ENCODE results near the gene PIP4K2B.
"Not testable (repeated sequence)": the region's sequence is repeated elsewhere in the genome, so short reads cannot be mapped to it uniquely, and the experiment has no call there.

PIP4K2B gene

GRCh38 chr17:38787999-38788398, 11.4 kb downstream of the PIP4K2B start:
- H3K27ac ChIP-seq (ENCODE audit: low read length, poor library complexity, severe bottlenecking); H3K23ac ChIP-seq (ENCODE audit: low read length in 2 of 2); H3K4ac ChIP-seq (ENCODE audit: low read depth in 1 of 2, low read length in 2 of 2); H2AFZ ChIP-seq (ENCODE audit: low read depth, low read length); H3K18ac ChIP-seq (ENCODE audit: low read depth in 1 of 2, low read length in 2 of 2); H3K4me3 ChIP-seq (ENCODE audit: insufficient read depth in 1 of 2, low read depth in 1 of 2, low read length in 2 of 2); H2AK5ac ChIP-seq (ENCODE audit: low read length, severe bottlenecking); DNase-seq; H3K4me2 ChIP-seq (ENCODE audit: low read length, poor library complexity, severe bottlenecking); H2BK15ac ChIP-seq (ENCODE audit: low read depth, poor library complexity, severe bottlenecking); H4K91ac ChIP-seq (ENCODE audit: low read length); H3K14ac ChIP-seq (ENCODE audit: low read length in 2 of 2); H3K27me3 ChIP-seq (ENCODE audit: control insufficient read depth in 1 of 2, insufficient read depth in 1 of 2, low read length in 2 of 2); H2BK12ac ChIP-seq (ENCODE audit: low read length in 2 of 2); H2BK120ac ChIP-seq (ENCODE audit: low read depth, low read length); H3K9ac ChIP-seq (ENCODE audit: low read length); H4K8ac ChIP-seq (ENCODE audit: low read length); H3K4me1 ChIP-seq (ENCODE audit: control insufficient read depth, insufficient read depth, low read depth, low read length); H3K9me3 ChIP-seq (ENCODE audit: control insufficient read depth, low read length); H2BK5ac ChIP-seq (ENCODE audit: low read depth, low read length, poor library complexity, severe bottlenecking): not testable (repeated sequence)
- 100% methylated on average over 4 of the region's 4 CpGs for WGBS
- Histone ChIP-seq H3K36me3 (ENCODE audit: control insufficient read depth in 1 of 2, insufficient read depth in 2 of 2, low read depth in 1 of 2, low read length in 2 of 2) (peaks cover 39 to 52% of the 10 kb centered on the region in 2 experiments), H3K79me1 (replicated peaks; ENCODE audit: low read length, poor library complexity, severe bottlenecking) (peaks cover 35% of the 10 kb centered on the region)

- no peak overlapping the region for H3K9ac ChIP-seq (ENCODE audit: low read length)
- H4K8ac ChIP-seq (ENCODE audit: low read length), result no peak overlapping the region
- H2BK15ac ChIP-seq (ENCODE audit: low read depth, poor library complexity, severe bottlenecking), result no peak overlapping the region
- peaks cover 48 to 58% of the 10 kb centered on the region in 2 experiments for H3K36me3 ChIP-seq (ENCODE audit: control insufficient read depth in 1 of 2, insufficient read depth in 2 of 2, low read depth in 1 of 2, low read length in 2 of 2)
- H2BK120ac ChIP-seq (ENCODE audit: low read depth, low read length), result no peak overlapping the region
- no peak overlapping the region for H2AK5ac ChIP-seq (ENCODE audit: low read length, severe bottlenecking)
- no peaks in the 10 kb centered on the region for H3K9me3 ChIP-seq (ENCODE audit: control insufficient read depth, low read length)
- 98% methylated on average over 6 of the region's 6 CpGs for WGBS
- no peak for DNase-seq
- H2BK5ac ChIP-seq (ENCODE audit: low read depth, low read length, poor library complexity, severe bottlenecking), result no peak overlapping the region
- H3K79me1 ChIP-seq (replicated peaks; ENCODE audit: low read length, poor library complexity, severe bottlenecking), result peaks cover 38% of the 10 kb centered on the region
- H3K4me3 ChIP-seq (ENCODE audit: insufficient read depth in 1 of 2, low read depth in 1 of 2, low read length in 2 of 2), result no peak overlapping the region
- H3K4me1 ChIP-seq (ENCODE audit: control insufficient read depth, insufficient read depth, low read depth, low read length), result peaks cover 6% of the 10 kb centered on the region
- no peak overlapping the region for H4K91ac ChIP-seq (ENCODE audit: low read length)
- no peak overlapping the region for H2BK12ac ChIP-seq (ENCODE audit: low read length in 2 of 2)
- H3K23ac ChIP-seq (ENCODE audit: low read length in 2 of 2), result no peak overlapping the region
- no peak overlapping the region for H2AFZ ChIP-seq (ENCODE audit: low read depth, low read length)
- no peak overlapping the region for H3K4me2 ChIP-seq (ENCODE audit: low read length, poor library complexity, severe bottlenecking)
- H3K18ac ChIP-seq (ENCODE audit: low read depth in 1 of 2, low read length in 2 of 2), result no peak overlapping the region
- no peak overlapping the region for H3K4ac ChIP-seq (ENCODE audit: low read depth in 1 of 2, low read length in 2 of 2)
- no peak overlapping the region for H3K14ac ChIP-seq (ENCODE audit: low read length in 2 of 2)
- H3K27me3 ChIP-seq (ENCODE audit: control insufficient read depth in 1 of 2, insufficient read depth in 1 of 2, low read length in 2 of 2), result no peaks in the 10 kb centered on the region
- H3K27ac ChIP-seq (ENCODE audit: low read length, poor library complexity, severe bottlenecking), result no peak overlapping the region
These were observed 13.0 kb downstream of the PIP4K2B start for GRCh38 chr17:38786372-38786771.

GRCh38 chr17:38783227-38783626, 16.1 kb downstream of the PIP4K2B start:
- Histone ChIP-seq H2BK120ac (ENCODE audit: low read depth, low read length) (no peak overlapping the region), H3K4me1 (ENCODE audit: control insufficient read depth, insufficient read depth, low read depth, low read length) (no peaks in the 10 kb centered on the region), H3K9me3 (ENCODE audit: control insufficient read depth, low read length) (no peaks in the 10 kb centered on the region), H3K79me1 (replicated peaks; ENCODE audit: low read length, poor library complexity, severe bottlenecking) (peaks cover 44% of the 10 kb centered on the region), H3K18ac (ENCODE audit: low read depth in 1 of 2, low read length in 2 of 2) (no peak overlapping the region), H3K4me2 (ENCODE audit: low read length, poor library complexity, severe bottlenecking) (no peak overlapping the region), H2BK5ac (ENCODE audit: low read depth, low read length, poor library complexity, severe bottlenecking) (no peak overlapping the region), H3K9ac (ENCODE audit: low read length) (no peak overlapping the region), H3K4ac (ENCODE audit: low read depth in 1 of 2, low read length in 2 of 2) (no peak overlapping the region), H3K27me3 (ENCODE audit: control insufficient read depth in 1 of 2, insufficient read depth in 1 of 2, low read length in 2 of 2) (no peaks in the 10 kb centered on the region), H3K23ac (ENCODE audit: low read length in 2 of 2) (no peak overlapping the region), H3K27ac (ENCODE audit: low read length, poor library complexity, severe bottlenecking) (no peak overlapping the region), H3K36me3 (ENCODE audit: control insufficient read depth in 1 of 2, insufficient read depth in 2 of 2, low read depth in 1 of 2, low read length in 2 of 2) (peaks cover 79 to 89% of the 10 kb centered on the region in 2 experiments), H4K91ac (ENCODE audit: low read length) (no peak overlapping the region), H2AK5ac (ENCODE audit: low read length, severe bottlenecking) (no peak overlapping the region), H2AFZ (ENCODE audit: low read depth, low read length) (no peak overlapping the region), H3K14ac (ENCODE audit: low read length in 2 of 2) (no peak overlapping the region), H2BK12ac (ENCODE audit: low read length in 2 of 2) (no peak overlapping the region), H3K4me3 (ENCODE audit: insufficient read depth in 1 of 2, low read depth in 1 of 2, low read length in 2 of 2) (no peak overlapping the region), H2BK15ac (ENCODE audit: low read depth, poor library complexity, severe bottlenecking) (no peak overlapping the region), H4K8ac (ENCODE audit: low read length) (no peak overlapping the region)
- over 99% methylated on average over 3 of the region's 3 CpGs for WGBS
- no peak for DNase-seq

GRCh38 chr17:38779965-38780752, 19.2 kb downstream of the PIP4K2B start:
- H2BK15ac ChIP-seq (ENCODE audit: low read depth, poor library complexity, severe bottlenecking), result no peak overlapping the region
- H3K14ac ChIP-seq (ENCODE audit: low read length in 2 of 2), result no peak overlapping the region
- no peak overlapping the region for H3K18ac ChIP-seq (ENCODE audit: low read depth in 1 of 2, low read length in 2 of 2)
- no peak overlapping the region for H3K4me3 ChIP-seq (ENCODE audit: insufficient read depth in 1 of 2, low read depth in 1 of 2, low read length in 2 of 2)
- no peak overlapping the region for H3K4me2 ChIP-seq (ENCODE audit: low read length, poor library complexity, severe bottlenecking)
- H4K8ac ChIP-seq (ENCODE audit: low read length), result no peak overlapping the region
- H2AFZ ChIP-seq (ENCODE audit: low read depth, low read length), result no peak overlapping the region
- no peak overlapping the region for H2BK12ac ChIP-seq (ENCODE audit: low read length in 2 of 2)
- H3K23ac ChIP-seq (ENCODE audit: low read length in 2 of 2), result no peak overlapping the region
- H2BK120ac ChIP-seq (ENCODE audit: low read depth, low read length), result no peak overlapping the region
- no peak overlapping the region for H4K91ac ChIP-seq (ENCODE audit: low read length)
- H3K27me3 ChIP-seq (ENCODE audit: control insufficient read depth in 1 of 2, insufficient read depth in 1 of 2, low read length in 2 of 2), result no peaks in the 10 kb centered on the region
- H3K4me1 ChIP-seq (ENCODE audit: control insufficient read depth, insufficient read depth, low read depth, low read length), result no peaks in the 10 kb centered on the region
- no peaks in the 10 kb centered on the region for H3K9me3 ChIP-seq (ENCODE audit: control insufficient read depth, low read length)
- no peak overlapping the region for H3K4ac ChIP-seq (ENCODE audit: low read depth in 1 of 2, low read length in 2 of 2)
- no peak for DNase-seq
- H3K27ac ChIP-seq (ENCODE audit: low read length, poor library complexity, severe bottlenecking), result no peak overlapping the region
- no peak overlapping the region for H2AK5ac ChIP-seq (ENCODE audit: low read length, severe bottlenecking)
- 95% methylated on average over 22 of the region's 23 CpGs for WGBS
- H3K9ac ChIP-seq (ENCODE audit: low read length), result no peak overlapping the region
- H2BK5ac ChIP-seq (ENCODE audit: low read depth, low read length, poor library complexity, severe bottlenecking), result no peak overlapping the region
- H3K79me1 ChIP-seq (replicated peaks; ENCODE audit: low read length, poor library complexity, severe bottlenecking), result peaks cover 34% of the 10 kb centered on the region
- peaks cover 86 to 96% of the 10 kb centered on the region in 2 experiments for H3K36me3 ChIP-seq (ENCODE audit: control insufficient read depth in 1 of 2, insufficient read depth in 2 of 2, low read depth in 1 of 2, low read length in 2 of 2)

All from mesenchymal stem cell (in vitro differentiated cells and primary cell).